Activated CD4-positive, alpha-beta T cell treated with anti-CD3 and anti-CD28 coated beads for 48 hours (primary cell): ENCODE measurements around the gene NFIA.

Experiments
- DNase-seq: peaks from one replicate; pipeline ENCODE4 v3.0.0-alpha.2; 2020

Gene NFIA

GRCh38 chr1:61082311-61083012, at the start of gene NFIA:
Gene NFIA (plus strand): TSS chr1:61082561.
- DNase-seq: peak; percentile 32

- no peak for DNase-seq
Observed at GRCh38 chr1:61035880-61036279, 46.5 kb upstream of the NFIA start.

- DNase-seq: no peak
Observed at GRCh38 chr1:61042466-61043009, 39.8 kb upstream of the NFIA start.

GRCh38 chr1:61043010-61043820, 39.1 kb upstream of the NFIA start:
- peak; percentile 91 for DNase-seq

DNA sequence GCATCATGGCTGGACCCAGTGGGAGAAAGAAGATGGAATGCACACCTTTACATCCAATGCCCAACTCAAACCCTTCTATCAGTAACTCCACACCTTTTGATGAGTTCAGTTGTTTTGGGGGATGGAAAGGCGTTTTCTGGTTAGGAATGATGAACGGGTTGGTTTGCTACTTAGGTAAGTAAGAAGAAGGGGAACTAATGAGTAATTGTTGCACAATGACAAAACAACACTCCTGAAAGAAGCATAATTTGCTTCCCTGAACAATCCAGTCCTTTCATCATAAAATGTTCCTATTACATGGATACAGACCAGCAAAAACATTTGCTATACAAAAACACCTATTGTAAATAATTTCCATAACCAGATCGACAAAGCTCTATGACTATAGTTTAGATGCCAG, 35.9 kb upstream of the NFIA start:
- DNase-seq: no peak

DNA sequence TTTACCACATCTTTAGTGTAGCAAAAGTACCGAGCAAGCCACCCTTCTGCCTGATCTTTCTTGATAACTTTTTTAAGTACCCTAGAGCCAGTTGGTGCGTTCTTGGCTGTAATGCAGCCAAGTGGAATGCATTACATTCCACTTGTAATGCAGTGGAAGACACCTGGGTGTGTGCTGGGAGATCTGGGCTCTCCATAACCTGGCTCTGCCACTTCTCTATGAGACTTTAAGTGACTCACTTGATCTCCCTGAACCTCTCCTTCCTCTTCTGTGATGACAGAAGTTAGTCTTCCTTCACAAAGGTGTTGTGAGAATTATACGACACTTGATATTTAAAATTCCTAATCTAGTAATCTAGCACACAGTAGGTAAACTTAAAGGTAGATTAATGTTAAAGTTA, 35.3 kb upstream of the NFIA start:
- no peak for DNase-seq

GRCh38 chr1:61049850-61050540, 32.4 kb upstream of the NFIA start:
- DNase-seq: peak; percentile 91

GRCh38 chr1:61050541-61051442, 31.6 kb upstream of the NFIA start:
- no peak for DNase-seq

- DNase-seq: no peak
Observed at GRCh38 chr1:61051443-61051718, 31.0 kb upstream of the NFIA start.

DNA sequence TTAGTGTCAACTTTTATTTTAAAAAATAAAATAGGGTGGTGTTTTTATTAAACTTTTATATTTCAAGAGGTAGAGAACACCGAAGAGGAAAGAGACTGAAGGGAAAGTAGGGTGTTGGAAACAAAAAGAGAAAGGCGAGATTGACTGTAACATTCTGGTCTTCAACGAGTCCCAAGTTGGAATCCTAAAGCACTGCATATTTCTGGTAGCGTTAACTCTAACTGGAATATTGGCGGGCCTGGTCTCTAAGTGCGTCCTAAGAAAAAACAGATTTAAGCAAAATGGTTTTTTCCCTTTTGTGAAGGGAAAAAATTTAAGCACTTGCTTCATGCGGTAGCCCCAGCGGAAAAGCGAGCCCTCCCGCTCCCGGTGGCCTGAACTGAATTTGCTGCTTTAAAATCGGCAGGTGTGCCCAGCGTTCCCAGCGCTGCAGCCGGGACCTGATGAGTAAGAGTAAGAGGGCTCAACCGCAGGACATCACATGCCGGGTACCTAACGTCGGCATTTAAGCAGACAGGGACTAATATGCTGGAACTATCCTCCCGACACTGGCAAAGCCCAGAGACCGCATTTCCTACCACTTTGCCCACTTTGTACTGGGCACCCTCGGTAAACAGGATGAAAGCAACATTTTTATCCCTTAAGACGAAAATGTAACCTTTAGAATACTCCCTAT, 30.5 kb upstream of the NFIA start:
- no peak for DNase-seq

DNA sequence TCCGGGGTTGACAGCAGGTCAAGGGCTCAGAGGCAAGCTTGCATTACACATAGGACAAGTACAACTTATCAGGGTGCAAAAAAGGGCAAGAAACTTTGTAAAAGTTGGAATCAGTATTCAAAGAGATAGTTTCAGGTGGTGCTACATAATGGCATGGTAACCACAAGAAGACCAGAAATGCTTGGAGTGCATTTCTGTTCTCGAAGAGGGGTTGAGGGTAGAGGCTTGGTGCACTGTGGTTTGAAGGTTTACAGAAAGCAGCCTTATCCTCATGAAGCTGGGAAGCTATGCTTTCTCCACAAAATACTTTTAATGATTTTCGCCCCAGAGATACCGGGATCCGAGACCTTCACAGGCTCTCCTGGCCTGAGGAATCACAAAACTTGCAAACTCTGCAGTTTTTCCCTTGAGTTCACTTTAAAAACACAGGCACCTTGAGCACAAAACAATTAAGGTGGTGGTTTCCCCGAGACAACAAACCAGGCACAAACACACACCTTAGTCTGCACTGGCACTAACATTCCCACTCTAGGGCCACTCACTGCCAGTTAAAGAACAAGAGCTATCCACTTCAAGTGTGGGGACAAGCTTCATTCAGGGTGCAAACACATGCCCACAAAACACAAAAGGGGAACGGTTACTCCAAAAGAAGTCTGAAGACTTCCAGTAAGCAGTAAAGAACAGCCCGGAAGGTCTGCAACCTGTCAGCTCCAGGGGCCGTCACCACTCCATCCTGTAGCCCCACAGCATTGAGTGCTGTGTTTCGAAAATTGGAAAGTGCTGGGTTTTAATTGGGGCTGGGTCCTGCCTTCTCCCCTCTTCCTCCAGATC, 29.8 kb upstream of the NFIA start:
- DNase-seq: no peak

DNA sequence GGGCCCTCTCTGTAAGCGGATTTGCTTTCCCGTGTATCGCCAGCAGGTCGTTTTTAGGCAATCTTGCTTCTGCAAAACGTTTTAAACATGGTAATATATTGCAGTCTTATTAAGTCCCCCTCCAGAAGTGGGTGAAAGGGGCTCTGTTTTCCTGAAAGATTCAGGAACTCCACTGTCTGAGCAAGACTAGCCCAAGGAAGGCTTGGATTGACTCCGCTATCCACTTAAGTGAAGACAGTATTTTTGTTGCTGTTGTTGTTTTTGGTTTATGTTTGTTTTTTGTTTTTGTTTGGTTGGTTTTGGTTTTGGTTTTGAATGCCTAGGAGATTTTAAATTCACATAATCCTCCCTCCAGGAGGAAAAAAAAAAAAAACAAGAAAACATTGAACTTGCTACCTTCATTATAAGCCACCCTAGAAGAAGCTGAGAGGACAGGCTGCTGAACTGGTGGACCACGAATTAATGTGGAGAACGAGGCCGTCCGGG, 29.1 kb upstream of the NFIA start:
- no peak for DNase-seq

DNA sequence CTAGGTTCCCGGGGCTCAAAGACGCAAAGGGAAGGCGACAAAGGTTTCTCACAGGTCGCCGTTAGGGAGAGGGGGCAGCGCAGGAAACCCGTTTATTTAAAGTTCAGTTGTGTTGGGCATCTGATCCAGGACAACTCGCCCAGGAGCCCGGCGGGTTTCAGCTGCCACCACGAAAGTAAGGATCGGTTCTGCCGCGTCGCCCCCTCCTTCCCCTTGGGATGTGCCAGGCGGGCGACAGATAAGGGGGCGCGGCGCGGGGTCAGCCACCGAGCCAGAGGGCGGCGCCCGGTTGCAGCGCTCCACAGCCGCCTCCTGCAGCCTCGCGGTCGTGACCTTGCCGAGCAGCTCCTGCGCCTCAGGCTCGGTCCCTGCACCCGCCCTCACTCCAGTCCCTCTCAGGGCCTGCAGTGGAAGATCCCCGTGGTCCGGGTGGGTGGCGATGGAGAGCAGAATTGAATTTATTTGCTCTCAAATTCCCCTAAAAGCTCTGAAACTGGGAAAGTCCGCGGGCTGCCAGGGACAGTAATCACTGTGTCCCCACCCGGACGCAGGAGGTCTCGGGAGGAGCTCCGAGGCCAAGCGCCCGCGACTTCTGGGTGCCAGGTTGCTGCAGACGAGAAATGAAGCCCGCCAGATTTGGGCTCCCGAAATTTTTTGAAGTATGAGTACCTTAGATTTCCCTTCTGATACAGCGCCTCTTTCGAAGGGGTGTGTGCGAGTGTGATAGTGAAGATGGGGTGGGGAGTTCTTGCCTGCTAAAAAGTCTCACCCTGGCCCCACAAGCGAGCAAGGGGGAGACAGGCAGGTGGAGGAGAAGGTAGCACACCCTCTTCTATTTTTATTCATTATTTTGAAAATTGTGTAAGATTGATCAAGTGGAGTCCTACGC, 28.4 kb upstream of the NFIA start:
- peak; percentile 31 for DNase-seq

GRCh38 chr1:61054601-61054993, 27.8 kb upstream of the NFIA start:
- no peak for DNase-seq

DNA sequence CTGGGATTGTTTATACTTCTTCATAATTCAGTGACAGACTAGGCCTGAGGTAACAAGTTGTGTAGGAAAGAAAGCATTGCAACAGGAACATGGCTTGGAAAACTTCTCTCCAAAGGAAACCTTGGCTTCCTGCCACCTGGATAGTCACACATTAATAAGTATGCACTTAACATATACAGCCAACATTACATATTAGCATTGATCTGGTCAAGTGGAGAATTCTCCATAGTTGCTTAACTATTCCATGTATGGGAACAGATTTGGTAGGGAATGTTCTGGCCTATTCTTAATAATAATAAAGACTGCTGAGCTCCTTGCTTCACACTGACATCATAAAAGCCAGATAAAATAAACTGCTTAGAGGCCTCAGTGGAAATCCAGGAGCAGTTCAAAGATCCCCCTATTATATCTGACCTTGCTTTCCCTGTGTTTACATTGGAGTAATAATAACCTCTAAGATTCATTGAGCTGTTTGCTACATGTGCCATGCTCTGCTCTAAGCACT, 27.2 kb upstream of the NFIA start:
- no peak for DNase-seq

- no peak for DNase-seq
Observed at GRCh38 chr1:61056196-61056572, 26.2 kb upstream of the NFIA start.

DNA sequence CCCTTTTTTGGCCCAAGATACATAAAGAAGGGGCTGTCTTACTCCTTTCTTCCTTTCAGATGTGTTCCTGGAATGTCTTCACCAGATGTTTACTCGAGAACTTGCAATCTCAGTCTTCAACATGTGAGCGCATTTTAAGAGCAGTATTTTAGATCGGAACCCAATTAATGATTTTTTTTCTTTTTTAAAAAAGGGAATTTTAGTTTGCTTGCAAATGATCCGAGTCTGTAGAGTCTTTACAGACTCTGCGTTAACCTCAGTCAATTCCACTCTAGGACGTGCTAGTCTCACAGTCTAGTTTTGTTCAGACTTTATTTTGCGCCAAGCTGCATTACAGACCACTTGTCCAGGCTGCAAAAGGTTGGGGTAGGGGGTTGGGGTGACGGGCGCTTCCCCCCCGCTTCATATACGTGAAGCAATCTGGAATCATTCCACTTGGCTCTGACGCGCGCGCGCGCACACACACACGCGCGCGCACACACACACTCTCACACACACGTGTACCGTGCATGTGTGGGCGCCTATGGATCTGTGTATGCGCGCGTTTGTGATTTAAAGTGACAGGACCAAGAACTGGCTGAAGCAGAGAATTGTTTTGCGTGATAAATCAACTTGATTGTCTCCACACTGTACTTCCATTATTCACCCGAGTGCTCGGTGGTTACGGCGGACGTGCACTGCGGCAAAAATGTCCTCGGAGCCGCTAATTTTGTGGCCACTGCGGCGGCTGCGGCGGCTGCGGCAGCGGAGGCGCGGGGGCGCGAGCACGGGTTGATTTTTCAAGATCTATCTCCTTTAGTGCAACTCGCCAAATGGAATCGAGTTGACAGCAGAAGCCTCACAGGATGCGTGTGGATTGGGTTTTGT, 25.6 kb upstream of the NFIA start:
- DNase-seq: peak; percentile 40

GRCh38 chr1:61058483-61059245, 23.7 kb upstream of the NFIA start:
- DNase-seq: no peak
